AG04450 (cell line): ENCODE results near the gene PARD3B. TPM values are rescaled to one million over a fixed set of nuclear protein-coding genes. Genes with fewer than 3 reads are reported as not detected.

Experiments
- CTCF ChIA-PET: fragments of 300-600, 350-600 bp; formaldehyde crosslinking; extraction: SDS; loops from one replicate; lab custom pipeline; 2022; ENCODE audit warnings: antibody characterized with exemption, inconsistent platforms; lab: Charles Lee
- POLR2A ChIA-PET: fragments of 350-600 bp; formaldehyde crosslinking; extraction: SDS; loops from one replicate; lab custom pipeline; 2021; ENCODE audit warnings: antibody characterized with exemption, inconsistent platforms; lab: Yijun Ruan, JAX
- DNase-seq: peaks from one replicate; pipeline ENCODE4 v3.0.0-alpha.2; 2011; ENCODE audit warnings: low read depth, low spot score
- H3K27ac ChIP-seq: one replicate; pipeline ENCODE4 v1.5.1; 2012; ENCODE audit warnings: low read depth, low read length, control low read depth
- H3K27me3 ChIP-seq: one replicate; pipeline ENCODE4 v1.6.0; 2012; ENCODE audit warnings: low read length; ENCODE audit not compliant: control insufficient read depth, insufficient read depth
- H3K4me3 ChIP-seq: 2 replicates; pipeline ENCODE4 v1.5.1; 2011; ENCODE audit warnings: mild to moderate bottlenecking, low read depth, low read length, control low read depth
- H3K9me3 ChIP-seq: 2 replicates; pipeline ENCODE4 v1.5.1; 2012; ENCODE audit warnings: low read length; ENCODE audit not compliant: control insufficient read depth, insufficient read depth
- polyA plus RNA-seq: library from polyadenylated mRNA; depleted of rRNA; stranded (reverse); fragments of >200 nt; gene quantifications from 2 replicates; pipeline ENCODE4 v1.2.3, GENCODE V29; 2011
- TF ChIP-seq, protein P1 (sequence below): IDR thresholded peaks from 2 replicates; pipeline ENCODE4 v1.5.1; 2011; ENCODE audit warnings: low read depth, low read length, control low read depth, inconsistent platforms

PARD3B gene
- polyA plus RNA-seq, 1 experiment = 8.5 TPM

DNA sequence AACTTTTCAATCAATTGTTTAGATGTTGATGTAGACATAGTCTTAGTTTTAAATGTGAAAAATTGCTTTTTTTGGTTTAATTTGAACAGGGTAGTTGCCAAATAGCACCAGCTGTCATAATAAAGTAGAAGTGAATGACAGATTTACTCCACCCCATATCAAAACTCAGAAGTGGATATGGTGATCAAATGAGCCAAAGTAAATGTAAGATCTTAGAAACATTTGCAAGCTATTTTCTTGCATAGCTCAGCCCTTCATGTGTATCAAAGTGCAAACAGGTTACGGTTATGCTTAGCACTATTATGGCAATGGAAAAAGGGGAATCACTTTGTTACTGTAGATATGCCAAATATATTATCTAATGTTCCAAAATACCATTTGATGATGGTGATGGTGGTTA, 596.1 kb downstream of the PARD3B start:
- no peak overlapping the region for H3K27ac ChIP-seq
- H3K27me3 ChIP-seq = no peaks in the 10 kb centered on the region
- H3K9me3 ChIP-seq = no peaks in the 10 kb centered on the region
- TF ChIP-seq, protein P1, sequence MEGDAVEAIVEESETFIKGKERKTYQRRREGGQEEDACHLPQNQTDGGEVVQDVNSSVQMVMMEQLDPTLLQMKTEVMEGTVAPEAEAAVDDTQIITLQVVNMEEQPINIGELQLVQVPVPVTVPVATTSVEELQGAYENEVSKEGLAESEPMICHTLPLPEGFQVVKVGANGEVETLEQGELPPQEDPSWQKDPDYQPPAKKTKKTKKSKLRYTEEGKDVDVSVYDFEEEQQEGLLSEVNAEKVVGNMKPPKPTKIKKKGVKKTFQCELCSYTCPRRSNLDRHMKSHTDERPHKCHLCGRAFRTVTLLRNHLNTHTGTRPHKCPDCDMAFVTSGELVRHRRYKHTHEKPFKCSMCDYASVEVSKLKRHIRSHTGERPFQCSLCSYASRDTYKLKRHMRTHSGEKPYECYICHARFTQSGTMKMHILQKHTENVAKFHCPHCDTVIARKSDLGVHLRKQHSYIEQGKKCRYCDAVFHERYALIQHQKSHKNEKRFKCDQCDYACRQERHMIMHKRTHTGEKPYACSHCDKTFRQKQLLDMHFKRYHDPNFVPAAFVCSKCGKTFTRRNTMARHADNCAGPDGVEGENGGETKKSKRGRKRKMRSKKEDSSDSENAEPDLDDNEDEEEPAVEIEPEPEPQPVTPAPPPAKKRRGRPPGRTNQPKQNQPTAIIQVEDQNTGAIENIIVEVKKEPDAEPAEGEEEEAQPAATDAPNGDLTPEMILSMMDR = no peak
- H3K4me3 ChIP-seq = no peak overlapping the region
- no peak for DNase-seq
- ChIA-PET CTCF (interaction anchor here (0.8 kb wide), 1 partner anchor 534 kb away, joined by 3 read pairs; no protein-coding TSS in a partner anchor), POLR2A (no interaction called here)

DNA sequence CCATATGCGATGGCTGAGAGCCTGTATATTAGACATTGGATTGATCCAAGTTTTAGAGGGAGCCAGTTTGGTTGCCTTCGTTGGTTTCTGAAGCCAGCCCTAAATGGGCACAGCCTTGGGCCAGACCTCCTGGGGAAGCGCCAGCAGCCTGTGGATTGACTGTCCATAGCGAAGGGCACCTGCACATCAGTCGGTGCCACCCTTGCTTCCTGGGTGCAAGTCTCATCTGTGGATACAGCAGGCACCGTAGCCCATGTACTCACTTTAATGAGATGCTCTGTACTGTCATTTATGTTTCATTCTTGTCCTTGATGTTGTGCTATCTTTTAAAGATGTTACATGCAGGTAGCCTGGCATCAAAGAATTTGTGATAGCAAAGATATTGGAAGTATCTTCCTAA, 600.6 kb downstream of the PARD3B start:
- Histone ChIP-seq H3K9me3 (no peaks in the 10 kb centered on the region), H3K27me3 (no peaks in the 10 kb centered on the region), H3K27ac (no peak overlapping the region), H3K4me3 (no peak overlapping the region)
- ChIA-PET CTCF (no interaction called here), POLR2A (no interaction called here)
- no peak for DNase-seq
- TF ChIP-seq, protein P1 = no peak

DNA sequence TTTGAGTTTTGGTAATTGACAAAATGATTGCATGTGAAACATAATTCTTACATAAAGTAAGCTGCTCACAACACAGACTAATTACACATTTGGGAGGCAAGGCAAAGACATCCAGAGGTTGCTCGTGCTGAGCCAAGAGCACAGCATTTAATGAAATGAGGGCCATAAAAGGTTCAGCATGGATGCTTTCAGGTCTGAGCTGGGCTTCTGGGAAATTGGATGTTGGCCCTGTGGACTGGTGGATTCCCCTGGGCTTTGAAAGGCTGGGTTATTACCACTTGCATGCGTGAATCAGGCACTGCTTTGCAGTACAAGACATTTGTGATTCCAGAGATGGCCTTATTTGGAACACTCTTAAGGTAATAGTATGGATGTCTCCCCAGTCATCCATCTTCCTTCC, 603.5 kb downstream of the PARD3B start:
- Histone ChIP-seq H3K4me3 (no peak overlapping the region), H3K27me3 (no peaks in the 10 kb centered on the region), H3K9me3 (no peaks in the 10 kb centered on the region), H3K27ac (no peak overlapping the region)
- DNase-seq = no peak
- POLR2A ChIA-PET = no interaction called here
- TF ChIP-seq, protein P1 = no peak
- CTCF ChIA-PET = interaction anchor here (0.6 kb wide), 1 partner anchor 62 kb away, joined by 3 read pairs; no protein-coding TSS in a partner anchor

DNA sequence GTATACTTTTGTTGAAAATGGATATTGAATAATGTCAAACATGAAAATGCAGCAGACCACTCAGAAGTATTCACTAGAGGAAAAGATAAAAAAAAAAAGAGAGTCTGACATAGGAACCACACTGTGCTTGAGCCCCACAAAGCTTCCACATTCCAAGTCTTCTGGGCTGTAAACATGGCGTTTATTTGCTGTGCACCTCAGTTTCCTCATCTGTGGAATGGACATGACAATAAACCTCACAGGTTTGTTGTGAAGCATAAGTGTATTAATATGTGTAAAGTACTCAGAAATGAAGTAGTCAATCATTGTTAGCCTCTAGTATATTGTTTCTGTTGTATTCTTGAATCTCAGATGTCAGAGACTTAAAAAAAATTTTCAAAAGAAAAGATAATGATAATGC, 611.2 kb downstream of the PARD3B start:
- no peak overlapping the region for H3K27ac ChIP-seq
- no peaks in the 10 kb centered on the region for H3K27me3 ChIP-seq
- ChIA-PET CTCF (no interaction called here), POLR2A (no interaction called here)
- no peak overlapping the region for H3K4me3 ChIP-seq
- H3K9me3 ChIP-seq = no peaks in the 10 kb centered on the region
- no peak for DNase-seq
- TF ChIP-seq, protein P1 = no peak

DNA sequence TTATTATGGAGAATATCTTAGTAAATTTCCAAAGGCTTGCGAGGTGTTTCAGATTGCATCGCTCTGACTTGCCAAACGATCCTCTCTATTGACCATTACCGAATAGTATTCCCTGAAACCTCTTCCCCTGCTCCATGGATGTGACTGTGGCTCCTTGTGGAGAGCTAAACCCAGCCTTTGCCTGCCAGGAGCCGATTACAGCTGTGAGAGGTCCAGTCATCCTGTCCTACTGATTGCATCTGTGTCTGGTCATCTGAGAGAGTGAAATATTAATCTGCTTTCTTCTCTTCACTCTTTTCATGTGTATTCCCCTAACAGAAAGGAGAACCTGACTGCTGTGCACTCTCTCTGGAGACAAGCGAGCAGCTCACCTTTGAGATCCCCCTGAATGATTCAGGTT, 613.1 kb downstream of the PARD3B start:
- TF ChIP-seq, protein P1 = no peak
- DNase-seq = no peak
- Histone ChIP-seq H3K27ac (no peak overlapping the region), H3K4me3 (no peak overlapping the region), H3K27me3 (no peaks in the 10 kb centered on the region), H3K9me3 (no peaks in the 10 kb centered on the region)
- CTCF ChIA-PET = no interaction called here
- POLR2A ChIA-PET = no interaction called here
